NCI-H2196 treated with DMSO at 0.1 percent for 48 hours (cell line): ENCODE data around the gene SH3BP1.
A peak's percentile ranks its signal among the peaks of the same experiment; 100 is the strongest.
"Not testable (repeated sequence)": the region's sequence is repeated elsewhere in the genome, so short reads cannot be mapped to it uniquely, and the experiment has no call there.

Experiments
- DNase-seq: peaks from one replicate; lab custom pipeline; 2025; ENCODE audit not compliant: unreplicated experiment; lab: John Stamatoyannopoulos, UW

Gene SH3BP1

DNA sequence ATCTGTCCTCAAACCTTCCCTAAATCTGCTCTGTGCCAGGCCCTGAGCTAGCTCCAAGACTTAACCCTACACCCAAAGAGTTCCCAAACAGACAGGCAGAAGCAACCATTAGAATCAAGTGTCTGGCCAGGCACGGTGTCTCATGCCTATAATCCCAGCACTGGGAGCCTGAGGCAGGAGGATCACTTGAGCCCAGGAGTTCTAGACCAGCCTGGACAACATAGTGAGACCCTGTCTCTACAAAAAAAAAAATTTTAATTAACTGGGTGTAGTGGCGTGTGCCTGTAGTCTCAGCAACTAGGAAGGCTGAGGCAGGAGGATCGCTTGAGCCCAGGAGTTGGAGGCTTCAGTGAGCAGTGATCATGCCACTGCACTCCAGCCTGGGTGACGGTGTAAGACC is 17.1 kb downstream of the SH3BP1 start:
- DNase-seq, result not testable (repeated sequence)

DNA sequence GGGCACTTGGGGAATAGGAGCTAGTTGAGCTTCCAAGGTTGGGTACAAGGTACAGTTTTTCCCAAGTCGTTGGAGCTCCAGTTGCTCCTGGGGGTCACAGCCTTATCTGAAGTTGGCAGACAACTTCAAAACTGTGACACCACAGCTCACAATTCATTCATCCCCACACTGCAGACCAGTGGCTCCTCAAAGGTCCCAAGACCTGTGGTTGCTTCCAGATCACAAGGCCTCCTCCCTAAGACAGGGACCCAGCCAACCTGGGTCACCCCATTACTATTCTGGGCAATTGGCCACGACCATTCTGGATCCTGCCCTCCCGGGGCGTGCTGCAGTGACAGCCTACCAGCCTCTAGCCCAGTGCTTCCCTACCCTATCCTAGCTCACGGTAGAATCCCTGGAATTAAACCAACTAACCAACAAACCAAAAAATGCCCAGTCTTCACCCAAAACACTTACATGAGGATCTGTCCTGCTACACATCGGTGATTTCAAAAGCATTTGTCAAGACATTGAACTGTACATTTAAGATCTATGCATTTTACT is 18.2 kb downstream of the SH3BP1 start:
- no peak for DNase-seq

DNA sequence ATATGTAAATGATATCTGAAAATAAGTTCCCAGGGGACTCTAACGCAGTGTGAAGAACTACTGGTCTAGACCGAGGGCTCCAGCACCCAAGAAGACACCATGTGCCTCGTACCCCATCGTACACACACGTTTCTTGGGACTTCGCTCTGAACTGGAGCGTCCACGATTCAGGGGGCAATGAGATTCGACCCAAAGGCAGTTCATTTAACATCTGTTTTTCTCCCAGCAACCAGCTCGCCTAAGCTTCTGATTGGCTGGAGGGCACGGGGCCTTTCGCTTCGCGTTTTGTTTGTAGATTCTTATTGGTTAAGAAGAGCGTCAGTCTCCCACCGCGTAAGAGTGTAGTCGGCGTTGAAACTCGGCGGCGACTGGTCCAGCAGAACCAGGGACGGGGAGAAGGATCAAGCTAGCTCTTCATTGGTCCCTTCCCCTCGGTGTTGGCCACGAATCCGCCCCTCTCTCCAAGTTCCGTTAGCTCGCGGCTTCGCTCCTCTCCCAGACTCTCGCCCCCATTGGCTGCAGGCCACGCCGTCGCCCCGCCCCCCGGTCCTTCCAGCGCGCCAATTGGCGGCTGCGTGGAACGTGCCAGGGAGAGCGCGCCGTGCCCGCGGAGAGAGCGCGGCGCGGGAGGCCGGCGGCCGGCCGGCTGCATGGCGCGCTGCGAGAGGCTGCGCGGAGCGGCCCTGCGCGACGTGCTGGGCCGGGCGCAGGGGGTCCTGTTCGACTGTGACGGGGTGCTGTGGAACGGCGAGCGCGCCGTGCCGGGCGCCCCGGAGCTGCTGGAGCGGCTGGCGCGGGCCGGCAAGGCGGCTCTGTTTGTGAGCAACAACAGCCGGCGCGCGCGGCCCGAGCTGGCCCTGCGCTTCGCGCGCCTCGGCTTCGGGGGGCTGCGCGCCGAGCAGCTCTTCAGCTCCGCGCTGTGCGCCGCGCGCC is 18.9 kb downstream of the SH3BP1 start, which contains the start of gene PDXP:
Gene PDXP (plus strand): TSS at position 591 of the 933 bp plus-strand sequence. CDS start 60 bp downstream, at position 651.
- peak; percentile 95 for DNase-seq

DNA sequence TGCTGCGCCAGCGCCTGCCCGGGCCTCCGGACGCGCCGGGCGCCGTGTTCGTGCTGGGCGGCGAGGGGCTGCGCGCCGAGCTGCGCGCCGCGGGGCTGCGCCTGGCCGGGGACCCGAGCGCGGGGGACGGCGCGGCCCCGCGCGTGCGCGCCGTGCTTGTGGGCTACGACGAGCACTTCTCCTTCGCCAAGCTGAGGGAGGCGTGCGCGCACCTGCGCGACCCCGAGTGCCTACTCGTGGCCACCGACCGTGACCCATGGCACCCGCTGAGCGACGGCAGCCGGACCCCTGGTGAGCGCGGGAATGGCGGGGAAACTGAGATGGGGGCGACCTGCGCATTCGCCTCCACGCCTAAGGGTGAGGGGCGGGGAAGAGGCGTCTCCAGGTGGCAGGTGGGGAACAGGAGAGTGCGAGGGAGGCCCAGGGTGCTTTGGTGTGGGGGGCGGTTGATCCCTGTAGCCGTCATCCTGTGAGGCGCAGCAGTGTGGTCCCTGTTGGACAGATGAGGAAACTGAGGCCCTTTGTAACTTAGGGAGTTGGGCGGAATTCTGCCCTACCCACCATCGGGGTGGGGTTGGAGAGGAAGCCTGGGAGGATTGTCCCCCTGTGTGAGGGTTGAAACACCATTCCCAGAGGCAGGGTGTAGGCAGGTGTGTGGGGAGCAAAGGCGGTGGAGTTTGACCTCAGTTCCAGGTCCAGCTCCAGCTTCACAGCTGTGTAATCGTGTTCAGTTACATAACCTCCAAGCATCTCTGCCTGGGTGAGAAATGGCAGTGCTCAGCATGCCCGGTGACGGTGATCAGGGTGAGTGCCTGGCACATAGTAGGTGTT is 19.8 kb downstream of the SH3BP1 start:
- no peak for DNase-seq

DNA sequence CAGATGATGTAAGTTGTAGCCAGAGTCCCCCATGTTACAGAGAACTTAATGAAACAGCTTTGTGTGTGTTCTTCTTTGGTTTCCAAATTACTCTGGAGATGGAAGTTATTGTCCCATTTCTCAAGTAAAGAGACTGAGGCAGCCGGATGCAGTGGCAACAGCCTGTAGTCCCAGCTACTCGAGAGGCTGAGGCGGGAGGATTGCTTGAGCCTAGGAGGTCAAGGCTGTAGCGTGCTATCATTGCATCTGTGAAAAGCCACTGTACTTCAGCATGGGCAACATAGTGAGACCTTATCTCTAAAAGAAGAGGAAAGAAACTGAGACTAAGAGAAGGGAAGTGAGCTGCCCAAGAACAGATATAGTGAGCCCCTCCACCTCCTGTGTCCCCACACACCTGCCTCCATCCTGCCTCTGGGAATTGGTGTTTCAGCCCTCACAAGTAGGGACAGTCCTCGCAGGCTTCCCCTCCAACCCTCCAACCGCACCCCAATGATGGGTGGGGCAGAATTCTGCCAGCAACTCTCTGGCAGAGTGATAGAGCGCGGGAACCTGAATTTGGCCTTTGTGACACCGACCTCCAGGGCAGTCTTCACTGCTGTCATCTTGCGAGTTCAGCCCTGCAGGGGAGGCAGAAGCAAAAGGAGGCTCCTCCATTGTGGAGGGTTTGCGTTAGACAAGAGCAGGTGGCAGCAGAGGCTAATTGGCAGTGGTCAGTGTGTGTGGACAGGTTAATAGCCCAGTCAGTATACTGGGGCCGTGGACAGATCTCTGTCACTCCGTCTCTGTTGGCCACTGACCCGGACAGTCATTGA is 20.6 kb downstream of the SH3BP1 start:
- no peak for DNase-seq

DNA sequence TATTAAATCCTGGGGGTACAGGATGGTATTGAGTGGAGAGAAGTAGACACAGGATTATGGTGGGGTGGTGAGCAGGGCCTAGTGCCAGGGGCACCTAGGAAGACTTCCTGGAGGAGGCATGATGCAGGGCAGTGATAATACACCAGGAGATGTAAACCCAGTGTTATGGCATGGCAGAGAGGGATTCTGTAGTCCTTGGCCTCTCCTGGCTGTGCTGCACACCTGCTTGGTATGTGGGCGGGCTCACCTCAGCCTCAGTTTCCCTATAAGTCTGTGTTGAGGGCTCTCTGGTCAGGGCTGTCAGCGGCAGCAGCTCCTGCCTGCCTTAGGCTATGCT is 21.2 kb downstream of the SH3BP1 start:
- no peak for DNase-seq

DNA sequence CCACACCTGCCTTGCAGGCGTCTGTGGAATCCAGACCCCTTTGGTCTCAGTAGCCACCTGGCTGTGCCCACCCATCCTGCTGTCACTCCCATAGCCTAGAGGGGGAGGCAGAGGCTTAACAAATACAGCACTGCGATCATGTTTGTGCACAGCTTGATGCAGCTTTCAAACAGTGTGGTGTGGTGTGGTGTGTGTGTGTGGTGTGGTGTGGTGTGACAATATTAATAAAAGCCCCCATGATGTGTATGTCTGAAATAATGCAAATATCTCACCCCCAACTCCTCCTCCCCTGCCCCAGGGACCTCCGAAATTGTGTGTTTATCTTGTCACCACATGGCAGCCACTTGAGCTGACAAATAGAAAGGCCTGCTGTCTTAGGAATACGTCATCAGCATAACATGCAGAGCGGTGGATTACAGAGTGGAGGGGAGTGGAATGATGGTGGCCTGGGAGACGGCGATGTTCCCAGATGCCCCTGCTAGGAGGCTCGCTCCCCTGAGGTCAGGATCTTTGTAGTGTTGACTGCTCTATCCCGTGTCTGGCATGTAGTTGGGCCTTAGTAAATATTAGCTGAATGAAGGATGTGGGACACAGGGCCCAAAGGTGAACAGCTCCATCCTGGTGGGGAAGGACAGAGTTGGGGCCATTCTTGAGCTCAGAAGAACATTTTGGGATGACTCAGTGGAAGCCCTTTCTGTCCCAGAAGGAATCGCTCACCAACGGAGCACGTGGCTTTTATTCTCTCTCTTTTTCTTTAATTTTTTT is 21.9 kb downstream of the SH3BP1 start:
- DNase-seq, result no peak

DNA sequence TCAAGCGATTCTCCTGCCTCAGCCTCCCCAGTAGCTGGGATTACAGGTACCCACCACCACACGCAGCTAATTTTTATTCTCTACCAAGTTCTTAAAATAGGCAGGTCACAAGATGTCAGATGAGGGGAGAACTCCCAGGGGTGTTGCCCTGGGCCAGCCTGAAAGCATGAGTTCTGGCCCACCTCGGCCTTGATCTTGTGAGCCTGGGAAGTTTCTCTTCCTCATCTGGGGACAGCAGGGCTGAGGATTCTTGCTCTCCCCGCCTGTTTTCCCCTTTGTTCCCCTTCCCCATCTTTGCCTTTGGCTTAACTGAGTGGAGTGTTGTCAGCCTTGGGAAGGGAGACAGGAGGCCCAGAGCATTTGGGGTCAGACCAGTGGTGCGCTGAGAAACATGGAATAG is 22.6 kb downstream of the SH3BP1 start:
- no peak for DNase-seq

DNA sequence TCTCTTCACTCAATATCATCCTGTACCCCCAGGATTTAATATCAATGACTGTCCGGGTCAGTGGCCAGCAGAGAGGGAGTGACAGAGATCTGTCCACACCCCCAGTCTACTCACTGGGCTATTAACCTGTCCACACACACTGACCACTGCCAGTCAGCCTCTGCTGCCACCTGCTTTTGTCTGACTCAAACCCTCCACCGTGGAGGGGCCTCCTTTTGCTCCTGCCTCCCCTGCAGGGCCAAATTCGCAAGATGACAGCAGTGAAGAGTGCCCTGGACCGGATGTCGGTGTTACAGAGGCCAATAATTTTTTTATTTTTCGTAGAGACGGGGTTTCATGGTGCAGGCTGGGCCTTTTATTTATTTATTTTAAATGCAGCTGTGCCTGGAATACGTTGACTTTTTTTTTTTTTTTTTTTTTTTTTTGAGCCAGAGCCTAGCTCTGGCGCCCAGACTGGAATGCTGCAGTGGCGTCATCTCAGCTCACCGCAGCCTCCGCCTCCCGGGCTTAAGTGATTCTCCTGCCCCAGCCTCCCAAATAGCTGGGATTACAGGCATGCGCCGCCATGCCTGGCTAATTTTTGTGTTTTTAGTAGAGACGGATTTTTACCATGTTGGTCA is 24.2 kb downstream of the SH3BP1 start:
- no peak for DNase-seq

DNA sequence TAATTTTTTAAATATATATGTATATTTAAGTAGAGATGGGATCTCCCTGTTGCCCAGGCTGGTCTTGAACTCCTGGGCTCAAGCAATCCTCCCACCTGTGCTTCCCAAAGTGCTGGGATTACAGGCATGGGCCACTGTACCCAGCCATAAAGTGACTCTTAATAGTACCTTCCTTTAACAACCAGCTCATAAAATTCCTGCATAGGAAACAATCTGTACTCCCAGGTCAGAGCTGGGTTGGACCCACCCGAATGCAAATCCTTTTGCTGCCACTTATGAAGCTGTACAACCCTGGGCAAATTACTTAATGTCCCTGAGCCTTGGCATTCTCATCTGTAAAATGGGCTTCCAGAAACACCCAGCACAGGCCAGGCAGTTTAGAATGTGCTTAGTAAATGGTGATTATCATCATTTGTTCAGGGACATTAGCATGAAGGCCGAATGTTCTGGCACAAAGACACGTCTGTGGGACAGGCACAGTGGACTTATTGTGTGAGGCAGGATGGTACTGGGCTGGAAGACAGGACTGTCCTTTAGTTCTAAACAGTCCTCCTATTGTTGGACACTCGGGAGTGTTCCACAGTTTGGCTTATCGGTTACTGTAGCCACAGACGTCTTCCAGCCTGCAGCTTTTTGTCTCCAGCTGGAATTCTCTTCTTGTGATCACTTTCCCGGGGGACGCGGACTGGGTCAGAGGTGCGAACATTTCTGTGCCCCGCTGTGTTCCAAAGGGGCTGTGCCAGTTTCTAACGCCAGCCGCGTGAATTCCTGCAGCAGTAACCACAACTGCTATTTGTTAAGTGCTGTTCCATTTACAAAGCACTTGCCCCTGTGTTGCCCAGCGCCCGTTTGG is 25.0 kb downstream of the SH3BP1 start:
- DNase-seq, result no peak

DNA sequence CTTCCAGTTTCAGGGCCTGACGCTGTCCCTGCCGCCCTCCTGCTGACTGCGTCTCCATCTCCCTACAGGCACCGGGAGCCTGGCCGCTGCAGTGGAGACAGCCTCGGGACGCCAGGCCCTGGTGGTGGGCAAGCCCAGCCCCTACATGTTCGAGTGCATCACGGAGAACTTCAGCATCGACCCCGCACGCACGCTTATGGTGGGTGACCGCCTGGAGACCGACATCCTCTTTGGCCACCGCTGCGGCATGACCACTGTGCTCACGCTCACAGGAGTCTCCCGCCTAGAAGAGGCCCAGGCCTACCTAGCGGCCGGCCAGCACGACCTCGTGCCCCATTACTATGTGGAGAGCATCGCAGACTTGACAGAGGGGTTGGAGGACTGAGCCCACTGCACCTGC is 26.0 kb downstream of the SH3BP1 start:
- DNase-seq, result no peak

DNA sequence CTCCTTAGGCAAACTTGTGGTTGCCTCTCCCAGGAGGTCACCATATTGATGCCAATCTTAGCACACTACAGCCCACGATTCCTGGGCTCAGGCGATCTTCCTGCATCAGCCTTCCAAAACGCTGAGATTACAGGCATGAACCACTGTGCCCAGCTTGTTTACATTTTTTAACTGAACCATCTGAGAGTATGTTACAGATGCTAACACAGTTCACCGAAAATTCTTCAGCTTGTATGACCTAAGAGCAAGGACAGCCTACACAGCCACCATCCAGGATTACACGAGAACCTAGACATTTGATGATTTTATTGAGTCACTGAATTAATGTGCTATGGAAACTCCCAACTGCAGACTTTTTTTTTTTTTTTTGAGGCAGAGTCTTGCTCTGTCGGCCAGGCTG is 30.1 kb downstream of the SH3BP1 start:
- DNase-seq, result no peak

DNA sequence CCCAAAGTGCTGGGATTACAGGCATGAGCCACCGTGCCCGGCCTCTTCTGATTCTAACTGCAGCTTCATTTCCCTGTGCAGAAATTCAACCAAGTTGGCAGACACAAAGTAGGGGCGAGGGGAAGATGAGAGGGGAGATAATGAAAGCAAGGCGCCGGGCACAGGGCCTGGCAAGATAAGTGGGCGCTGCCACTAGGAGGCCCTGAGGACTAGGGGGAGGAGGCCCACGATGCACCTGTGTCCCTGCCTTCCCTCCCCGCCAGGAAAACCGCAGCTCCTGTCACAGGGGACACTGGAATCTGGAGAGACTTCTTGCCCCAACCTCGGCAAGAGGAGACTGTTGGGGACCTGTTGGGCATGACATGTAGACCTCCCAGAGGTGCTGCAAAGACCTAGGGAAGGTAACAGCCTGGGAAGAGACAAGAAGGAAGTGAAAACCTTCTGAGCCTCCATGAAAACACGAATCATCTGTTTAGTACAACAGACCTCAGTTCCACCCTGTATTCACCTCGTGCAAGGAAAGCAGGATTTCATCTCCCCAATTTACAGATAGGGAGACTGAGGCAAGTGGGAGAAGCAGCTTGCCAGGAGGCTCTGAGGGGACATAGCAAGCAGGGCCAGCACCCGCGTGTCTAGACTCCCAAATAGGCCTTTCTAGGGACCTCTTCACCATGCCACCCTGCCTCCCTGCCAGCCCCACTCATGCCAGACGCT is 32.9 kb downstream of the SH3BP1 start:
- DNase-seq, result no peak

DNA sequence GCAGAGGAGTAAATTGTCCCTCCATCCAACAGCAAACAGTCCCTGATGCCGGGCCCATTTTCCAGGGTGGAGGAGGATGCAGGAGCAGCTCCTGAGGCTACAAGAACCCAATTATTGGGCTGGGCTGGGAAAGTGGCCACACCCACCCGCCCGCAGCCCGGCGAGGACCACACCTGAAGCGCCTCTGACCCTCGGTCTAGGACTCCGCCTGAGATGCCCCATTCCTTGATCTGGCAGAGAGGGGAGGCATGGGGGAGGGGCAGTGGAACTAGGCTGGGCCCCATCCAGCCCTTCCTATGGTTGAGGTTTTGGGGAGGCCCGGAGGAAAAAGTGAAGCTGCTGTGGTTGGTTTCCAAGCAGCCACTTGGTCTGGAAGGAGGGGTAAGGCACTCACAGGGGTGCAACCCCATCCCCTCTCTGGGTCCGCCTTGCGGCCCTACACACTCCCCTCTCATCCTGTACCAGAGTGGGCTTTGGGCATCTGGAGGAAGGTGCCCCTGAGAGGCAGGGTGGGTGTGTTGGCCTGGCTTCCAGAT is 33.5 kb downstream of the SH3BP1 start:
- DNase-seq, result no peak

DNA sequence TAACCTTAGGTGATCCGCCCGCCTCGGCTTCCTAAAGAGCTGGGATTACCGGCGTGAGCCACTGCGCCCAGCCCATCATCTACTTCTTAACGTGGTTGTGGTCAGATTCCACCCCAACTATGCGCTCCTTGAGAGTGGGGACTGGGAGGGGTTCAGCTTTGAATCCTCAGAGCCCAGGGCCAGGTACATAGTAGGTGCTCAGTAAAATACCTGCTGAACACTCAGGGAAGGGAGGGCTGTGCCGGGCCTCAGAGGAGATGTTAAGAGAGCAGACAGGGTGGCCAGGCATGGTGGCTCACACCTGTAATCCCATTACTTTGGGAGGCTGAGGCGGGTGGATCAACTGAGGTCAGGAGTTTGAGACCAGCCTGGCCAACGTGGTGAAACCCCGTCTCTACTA is 34.8 kb downstream of the SH3BP1 start:
- no peak for DNase-seq

DNA sequence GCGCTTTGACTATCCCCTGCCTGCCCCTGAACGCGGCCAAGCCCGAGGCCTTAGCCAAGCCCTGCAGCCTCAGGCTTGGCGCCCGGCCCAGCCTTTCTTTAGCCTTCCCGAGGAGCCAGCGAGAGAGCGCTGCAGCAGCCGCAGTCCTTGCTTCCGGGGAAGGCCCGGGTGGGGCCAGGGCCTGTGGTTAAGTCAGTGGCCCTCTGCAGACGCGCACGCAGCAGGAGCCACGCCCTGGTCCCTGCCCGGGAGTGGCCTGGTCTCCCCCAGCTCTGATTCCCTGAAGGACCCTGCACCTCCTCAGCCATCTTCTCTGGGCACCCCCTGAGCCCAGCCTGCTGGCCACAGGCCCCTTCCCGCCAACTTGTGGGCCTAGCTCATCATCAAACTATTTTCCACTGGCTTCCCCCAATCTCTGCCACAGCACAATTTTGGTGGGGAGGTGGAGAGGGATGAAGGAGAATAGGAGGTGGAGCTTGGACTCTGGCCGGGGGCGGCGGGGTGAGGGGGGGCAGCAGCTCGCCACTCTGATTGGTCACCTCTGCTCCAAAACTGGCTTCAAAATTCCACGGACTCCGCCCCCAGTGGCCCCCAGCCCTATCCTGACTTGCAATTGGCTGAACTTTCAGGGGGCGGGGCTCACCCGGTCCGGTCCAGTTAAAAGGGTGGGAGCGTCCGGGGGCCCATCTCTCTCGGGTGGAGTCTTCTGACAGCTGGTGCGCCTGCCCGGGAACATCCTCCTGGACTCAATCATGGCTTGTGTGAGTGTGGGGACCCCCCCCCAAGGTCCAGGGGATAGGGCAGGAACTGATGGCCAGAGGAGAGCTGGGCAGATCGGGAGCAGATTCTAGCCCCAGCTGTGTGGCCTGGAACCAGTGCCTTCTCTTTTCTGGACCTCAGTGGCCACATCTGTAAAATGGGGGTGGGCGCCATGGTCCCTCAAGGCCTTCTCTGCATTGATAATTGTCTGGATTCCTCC is 35.8 kb downstream of the SH3BP1 start, which contains the start of gene LGALS1:
Gene LGALS1 (plus strand): TSS at position 686 of the 979 bp plus-strand sequence. CDS start 67 bp downstream, at position 753.
- peak; percentile 69 for DNase-seq
